Choroid plexus epithelial cell (primary cell): ENCODE results near the gene ADCY3.

Source experiments
- DNase-seq: peaks from one replicate; pipeline ENCODE4 v3.0.0-alpha.2; 2010; ENCODE audit warnings: low read depth
- H3K4me3 ChIP-seq: 2 replicates; pipeline ENCODE4 v1.5.1; 2011; ENCODE audit warnings: low read depth, mild to moderate bottlenecking, control low read depth, low read length, moderate library complexity
- TF ChIP-seq, protein P1 (sequence below): conservative IDR thresholded peaks from 2 replicates; pipeline ENCODE4 v1.5.1; 2011; ENCODE audit warnings: low read depth, mild to moderate bottlenecking, control low read depth, inconsistent platforms, low read length, moderate library complexity

The ADCY3 gene

DNA sequence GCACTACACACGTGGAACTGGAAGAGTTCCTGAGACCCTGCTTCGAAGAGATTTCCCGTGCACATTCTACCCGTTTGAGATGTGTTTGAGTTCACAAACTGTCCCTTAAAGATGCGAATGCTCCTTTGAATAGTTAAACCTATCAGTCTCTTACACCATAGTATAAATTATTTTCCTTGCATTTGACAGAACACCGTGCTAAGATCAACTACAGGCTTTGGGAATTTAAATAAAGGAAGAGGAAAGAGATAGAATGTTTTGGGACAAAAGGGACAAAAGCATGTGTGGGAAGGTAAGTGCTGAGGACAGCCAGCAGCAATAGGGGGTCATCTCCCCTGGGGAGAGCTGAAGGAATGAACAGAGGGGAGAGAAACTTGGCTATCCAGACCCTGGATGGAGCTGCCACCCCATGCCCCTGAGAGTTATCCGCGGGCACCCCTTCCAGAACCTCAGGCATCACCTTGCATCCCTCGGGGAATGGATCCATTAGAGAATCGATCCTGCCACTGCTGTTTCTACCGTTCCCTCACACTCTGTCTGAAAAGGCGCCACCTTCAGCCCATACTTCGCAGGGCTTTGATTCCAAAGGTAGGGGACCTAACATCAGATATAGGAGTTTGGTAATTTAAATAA is 888 bp upstream of the ADCY3 start:
- no peak for DNase-seq
- H3K4me3 ChIP-seq, result peak overlapping the region; percentile 62
- TF ChIP-seq, protein P1, sequence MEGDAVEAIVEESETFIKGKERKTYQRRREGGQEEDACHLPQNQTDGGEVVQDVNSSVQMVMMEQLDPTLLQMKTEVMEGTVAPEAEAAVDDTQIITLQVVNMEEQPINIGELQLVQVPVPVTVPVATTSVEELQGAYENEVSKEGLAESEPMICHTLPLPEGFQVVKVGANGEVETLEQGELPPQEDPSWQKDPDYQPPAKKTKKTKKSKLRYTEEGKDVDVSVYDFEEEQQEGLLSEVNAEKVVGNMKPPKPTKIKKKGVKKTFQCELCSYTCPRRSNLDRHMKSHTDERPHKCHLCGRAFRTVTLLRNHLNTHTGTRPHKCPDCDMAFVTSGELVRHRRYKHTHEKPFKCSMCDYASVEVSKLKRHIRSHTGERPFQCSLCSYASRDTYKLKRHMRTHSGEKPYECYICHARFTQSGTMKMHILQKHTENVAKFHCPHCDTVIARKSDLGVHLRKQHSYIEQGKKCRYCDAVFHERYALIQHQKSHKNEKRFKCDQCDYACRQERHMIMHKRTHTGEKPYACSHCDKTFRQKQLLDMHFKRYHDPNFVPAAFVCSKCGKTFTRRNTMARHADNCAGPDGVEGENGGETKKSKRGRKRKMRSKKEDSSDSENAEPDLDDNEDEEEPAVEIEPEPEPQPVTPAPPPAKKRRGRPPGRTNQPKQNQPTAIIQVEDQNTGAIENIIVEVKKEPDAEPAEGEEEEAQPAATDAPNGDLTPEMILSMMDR, result peak; percentile 55

DNA sequence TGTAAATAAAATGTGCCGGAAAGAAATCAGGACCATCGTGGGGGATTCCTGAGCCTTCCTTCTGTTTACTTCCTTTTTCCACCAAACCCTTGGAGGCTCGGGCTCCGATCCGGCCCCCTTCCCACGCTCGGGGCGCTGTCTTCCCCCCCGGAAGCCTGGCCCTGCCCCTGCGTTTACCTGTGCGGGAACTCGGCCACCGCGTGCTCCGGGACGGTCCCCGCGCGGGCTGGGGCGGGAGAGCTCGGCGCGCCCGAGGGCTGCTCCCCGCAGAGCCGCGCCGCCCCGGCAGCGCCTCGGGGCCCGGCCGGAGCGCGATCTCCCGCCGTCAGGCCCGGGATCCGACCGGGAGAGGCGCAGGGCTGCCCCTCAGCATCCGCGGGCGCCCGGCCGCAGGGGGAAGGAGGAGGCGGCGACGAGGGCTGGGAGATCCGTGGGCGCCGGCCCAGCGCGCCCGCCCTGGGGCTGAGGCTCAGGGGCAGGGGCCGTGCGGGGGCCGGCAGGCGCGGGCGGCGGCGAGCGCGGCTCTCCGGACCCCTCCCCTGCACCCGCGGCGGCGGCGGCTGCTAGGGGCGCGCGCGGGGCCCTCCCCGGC is 435 bp downstream of the ADCY3 start:
- TF ChIP-seq, protein P1, result no peak
- peak overlapping the region; percentile 62 for H3K4me3 ChIP-seq
- DNase-seq, result no peak

DNA sequence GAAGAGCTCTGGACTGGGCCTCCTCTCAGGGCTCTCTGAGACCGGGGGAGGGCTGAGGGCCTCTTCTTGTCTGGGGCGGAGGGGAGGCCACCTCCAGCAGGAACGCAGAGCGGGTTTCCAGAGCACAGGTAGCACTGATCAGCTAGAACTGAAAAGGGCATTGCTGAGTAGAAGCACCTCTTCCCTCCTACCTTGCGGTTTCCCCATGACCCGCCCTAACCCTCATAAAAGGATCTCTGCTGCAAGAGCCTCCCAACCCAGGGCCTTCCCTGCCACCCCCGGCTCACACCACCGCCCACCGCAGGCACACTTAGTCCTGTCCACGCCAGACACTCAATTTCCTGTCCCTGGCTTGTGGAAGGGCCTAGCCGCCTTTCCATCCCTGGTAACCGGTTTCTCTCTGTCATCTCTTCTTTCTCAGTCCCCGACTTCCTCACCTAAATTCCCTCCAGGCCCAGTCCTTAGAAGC is 966 bp downstream of the ADCY3 start:
- TF ChIP-seq, protein P1, result no peak
- peak overlapping the region; percentile 62 for H3K4me3 ChIP-seq
- DNase-seq, result no peak

DNA sequence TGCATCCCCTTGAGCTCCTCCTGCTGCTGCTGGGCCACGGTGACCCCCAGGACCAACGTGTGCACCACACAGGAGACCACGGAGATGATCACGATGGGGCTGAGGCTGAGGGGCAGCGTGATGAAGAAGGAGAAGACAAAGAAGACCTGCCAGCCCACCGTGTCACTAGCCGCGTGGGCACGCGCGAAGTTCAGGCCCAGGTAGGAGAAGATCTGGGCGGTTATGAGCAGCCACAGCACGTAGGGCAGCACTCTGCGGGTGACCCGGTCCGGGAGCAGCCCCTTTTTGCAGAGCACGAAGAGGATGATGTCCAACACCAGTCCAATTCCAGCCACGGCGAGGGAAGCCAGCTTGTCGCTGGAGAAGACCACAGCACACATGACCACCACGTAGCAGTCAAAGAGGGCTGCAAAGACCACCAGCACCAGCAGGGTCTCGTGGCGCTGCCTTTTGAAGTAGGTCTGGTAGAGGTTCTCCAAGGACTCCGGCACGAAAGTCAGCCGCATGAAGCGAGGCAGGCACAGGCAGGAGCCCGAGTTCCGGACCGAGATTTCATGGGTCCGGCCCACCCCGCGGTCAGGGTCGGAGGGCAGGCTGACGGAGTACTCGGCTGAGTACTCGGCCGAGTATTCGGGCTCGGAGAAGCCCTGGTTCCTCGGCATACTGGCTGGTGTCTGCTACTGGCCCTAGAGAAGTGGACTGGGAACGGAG is 1.6 kb downstream of the ADCY3 start:
- TF ChIP-seq, protein P1, result no peak
- H3K4me3 ChIP-seq, result peak overlapping the region; percentile 62
- DNase-seq, result no peak

DNA sequence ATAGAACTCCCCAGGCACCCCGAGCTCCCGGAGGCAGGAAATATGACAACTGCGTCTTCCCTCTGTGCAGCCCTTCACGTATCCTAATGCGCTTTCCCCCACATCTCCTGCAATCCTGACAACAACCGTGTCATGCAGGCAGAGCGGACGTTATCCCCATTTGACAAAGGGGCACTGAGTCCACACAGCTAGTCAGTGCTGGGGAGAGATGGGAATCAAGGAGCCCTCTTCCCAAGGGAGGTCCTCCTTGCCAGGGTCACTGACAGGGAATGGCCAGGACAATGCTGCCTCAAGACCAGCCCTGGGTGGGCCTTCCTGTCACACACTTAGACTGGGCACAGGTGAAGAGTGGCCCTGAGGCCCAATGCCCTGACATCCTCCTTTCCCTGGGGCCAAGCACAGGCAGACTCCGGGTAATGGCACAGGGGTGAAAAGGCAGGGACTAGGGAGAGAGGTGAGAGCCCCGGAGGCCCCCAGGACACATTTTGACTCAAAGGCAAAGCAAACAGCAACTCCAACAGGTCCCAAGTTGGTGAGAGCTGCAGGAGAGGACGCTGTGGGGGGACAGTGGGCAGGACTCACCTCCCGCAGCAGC is 2.2 kb downstream of the ADCY3 start:
- H3K4me3 ChIP-seq, result no peak overlapping the region

DNA sequence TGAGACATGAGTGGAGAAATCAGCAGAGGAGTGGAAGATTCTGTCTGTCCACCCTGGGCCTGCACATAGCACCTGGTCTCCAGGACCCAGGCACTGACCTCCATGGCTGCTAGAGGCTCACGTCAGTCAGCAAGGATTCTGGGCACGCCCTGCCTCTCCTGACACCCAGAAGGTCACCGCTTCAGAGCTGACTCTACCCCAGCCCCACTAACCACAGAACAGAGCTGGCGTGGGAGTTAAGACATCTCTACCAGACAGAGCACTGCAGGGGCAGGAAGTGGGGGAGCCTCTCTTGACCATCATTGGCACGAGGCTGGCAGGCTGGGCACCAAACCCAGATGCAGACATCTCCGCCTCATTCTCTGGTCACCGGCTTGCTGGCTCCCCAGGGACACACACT is 3.0 kb downstream of the ADCY3 start:
- peak; percentile 45 for DNase-seq
- no peak overlapping the region for H3K4me3 ChIP-seq

More for the DNA sequence above, 2.2 kb downstream of the ADCY3 start:
- no peak for DNase-seq
- TF ChIP-seq, protein P1, result no peak

More for the DNA sequence above, 3.0 kb downstream of the ADCY3 start:
- TF ChIP-seq, protein P1, result no peak
